GM19351 (cell line): ENCODE data around the gene ATP5ME.

Experiments used
- ATAC-seq: cut with Tn5 transposase; IDR thresholded peaks from one replicate; pipeline ENCODE4 v1.9.1; 2021; ENCODE audit warnings: mild to moderate bottlenecking, moderate library complexity; ENCODE audit not compliant: unreplicated experiment

The ATP5ME gene

DNA sequence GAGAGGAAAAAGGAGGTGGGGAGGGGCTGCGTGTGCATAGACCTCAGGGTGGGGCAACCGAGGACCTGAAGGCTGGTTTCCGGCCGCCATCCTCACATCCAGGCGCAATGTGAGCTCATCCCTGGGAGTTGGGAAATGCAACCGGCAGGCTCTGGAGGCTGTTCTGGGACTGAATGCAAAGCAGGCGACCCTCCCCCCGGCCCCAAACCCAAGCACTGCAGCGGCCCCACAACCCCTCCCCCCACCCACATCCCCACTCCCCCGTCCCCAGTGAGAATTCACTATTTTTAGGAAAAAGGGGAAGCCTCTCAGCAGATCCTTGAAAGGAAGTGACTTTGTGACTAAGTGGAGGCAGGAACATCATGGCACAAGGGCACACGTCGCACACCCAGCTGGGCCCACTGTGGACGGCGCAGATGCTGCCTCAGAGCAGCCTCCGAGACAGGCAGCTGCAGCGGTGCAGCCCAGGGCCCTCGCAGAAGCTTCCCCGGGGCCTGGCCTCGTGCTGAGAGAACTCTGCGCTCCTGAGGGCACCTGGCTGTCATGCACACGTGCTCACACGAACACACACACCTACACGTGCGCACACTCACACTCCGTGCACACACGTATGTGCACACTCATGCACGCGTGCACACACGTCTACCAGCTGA, 50.0 kb downstream of the ATP5ME start:
- no peak for ATAC-seq

DNA sequence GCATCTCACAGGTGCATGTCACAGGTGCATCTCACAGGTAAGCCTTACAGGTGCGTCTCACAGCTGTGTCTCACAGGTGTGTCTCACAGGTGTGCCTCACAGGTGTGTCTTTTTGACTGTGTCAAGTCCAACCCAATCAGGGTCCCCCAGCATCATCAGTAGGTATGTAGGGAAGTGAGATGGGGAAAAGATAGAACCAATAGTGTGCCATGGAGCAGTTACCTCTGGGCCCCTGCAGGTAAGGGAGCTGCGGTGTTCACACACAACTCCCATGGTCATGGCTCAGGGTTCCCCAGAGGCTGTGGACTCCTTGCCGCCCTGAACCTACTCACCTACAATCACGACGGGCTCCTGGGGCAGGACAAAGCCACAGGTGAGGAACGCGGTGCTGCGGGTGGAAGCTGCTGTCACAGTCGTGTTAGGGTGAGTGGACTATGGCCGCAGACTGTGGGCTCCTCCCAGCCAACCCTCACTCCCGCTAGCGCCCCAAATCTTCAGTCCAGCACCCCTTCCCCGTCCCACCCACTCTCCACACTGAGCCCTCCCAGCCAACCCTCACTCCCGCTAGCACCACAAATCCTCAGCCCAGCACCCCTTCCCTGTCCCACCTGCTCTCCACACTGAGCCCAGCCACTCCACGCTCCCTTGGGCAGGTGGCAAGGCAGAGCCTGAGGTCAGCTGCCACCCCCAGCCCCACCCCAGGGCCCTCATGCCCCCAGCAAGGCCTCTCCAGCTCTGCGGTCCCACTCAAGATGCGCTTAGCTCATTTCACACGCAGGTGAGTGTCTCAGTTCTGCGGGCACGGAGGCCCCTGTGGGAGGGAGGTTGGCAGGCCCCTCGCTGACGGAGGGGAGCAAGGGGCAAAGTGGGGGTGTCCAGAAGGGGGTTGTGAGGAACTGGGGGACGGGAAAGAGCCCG, 50.8 kb downstream of the ATP5ME start:
- no peak for ATAC-seq
